NCI-H2107 treated with DMSO at 0.1 percent for 48 hours (cell line): ENCODE measurements around the gene DNAJC15.

Experiments used
- DNase-seq: peaks from one replicate; lab custom pipeline; 2025; ENCODE audit not compliant: unreplicated experiment; lab: John Stamatoyannopoulos, UW

The DNAJC15 gene

DNA sequence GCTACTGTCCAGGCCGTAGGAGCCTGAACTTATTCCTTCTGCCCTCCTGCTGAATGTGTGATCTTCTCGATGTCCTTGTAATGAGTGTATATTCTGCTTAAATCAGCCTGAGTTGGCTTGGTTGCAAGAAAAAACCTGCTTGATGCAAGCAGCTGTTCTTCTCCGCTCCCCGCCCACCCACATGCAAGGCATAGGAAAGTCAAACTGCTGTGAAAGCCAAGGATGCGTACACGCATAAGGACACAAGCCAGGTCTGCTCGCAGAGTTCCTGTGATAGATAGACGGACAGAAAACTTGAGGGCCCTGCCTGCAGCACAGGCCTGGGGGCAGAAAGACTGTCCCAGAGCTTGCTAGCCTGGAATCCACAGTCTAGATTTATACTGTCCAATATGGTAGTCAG is 101.1 kb downstream of the DNAJC15 start:
- DNase-seq = no peak

DNA sequence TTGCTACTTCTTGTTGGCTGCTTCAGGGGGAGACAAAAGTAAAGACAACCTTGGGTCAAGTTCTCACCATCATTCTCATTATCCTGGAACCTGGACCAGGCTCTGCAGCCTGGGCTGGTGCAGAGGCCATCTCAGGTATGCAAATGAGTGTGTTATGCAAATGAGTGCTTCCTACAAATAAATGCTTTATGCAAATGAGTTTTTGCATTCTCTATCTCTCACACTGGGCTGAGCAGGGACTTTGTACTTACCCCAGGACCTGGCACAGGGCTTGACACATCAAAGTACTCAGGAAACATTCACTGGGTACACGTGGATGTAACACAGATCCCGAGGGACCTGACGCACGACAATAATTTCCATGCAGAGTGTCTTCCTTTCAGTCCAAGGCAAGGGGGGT is 103.0 kb downstream of the DNAJC15 start:
- DNase-seq = no peak

DNA sequence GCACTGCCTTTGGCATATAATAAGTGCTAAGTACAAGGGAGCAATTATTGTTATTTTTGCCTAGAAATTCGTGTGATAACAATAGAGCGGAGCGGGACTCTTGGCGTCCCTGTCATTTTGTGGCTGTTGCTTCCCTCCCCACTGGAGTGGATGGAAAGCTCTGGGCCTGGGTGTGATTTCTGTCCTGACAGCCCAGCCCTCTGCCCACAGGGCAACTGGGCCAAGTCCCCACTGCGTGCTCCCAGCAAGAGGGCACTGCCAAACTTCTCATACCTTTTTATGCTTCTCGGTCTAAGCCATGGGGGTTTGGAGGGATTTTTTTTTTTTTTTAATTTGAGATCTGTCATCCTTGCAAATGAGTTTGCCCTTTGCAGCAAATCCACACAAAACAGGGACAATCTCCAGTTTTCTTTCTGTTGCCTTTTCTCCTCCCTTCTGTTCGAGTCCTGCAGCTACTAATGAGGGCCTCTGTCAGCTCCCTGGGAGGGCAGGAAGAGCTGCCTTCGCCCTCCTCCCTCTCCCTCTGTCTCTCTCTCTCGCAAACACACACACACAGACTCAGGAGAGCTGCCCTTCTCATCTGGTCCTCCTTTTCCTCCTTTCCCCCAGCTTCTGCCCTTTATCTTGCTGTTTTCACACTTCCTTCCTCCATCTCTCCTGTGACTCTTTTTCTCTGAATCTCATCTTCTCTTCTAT is 103.9 kb downstream of the DNAJC15 start:
- DNase-seq = no peak

GRCh38 chr13:43127827-43128226 is 104.4 kb downstream of the DNAJC15 start:
- no peak for DNase-seq

- no peak for DNase-seq
Measured at GRCh38 chr13:43128504-43128961, 105.1 kb downstream of the DNAJC15 start.

DNA sequence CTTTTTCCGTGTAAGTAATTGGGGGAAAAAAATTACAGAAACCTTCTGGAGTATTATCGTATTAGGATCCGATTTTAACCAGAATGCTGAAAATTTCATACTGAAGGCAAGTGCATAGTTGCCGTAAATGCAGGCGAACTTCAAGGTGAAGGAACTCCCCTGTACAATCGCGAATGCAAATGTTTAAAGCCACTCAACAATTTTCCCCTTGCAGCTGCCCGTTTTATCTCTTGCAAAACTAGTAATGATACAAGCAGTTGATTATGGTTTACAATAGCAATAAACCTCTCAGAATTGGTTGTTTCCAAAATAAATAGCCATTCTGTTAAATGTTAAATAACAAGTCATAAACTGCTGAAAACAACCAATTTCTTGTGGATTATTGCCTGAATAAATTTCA is 105.7 kb downstream of the DNAJC15 start:
- DNase-seq = no peak

- DNase-seq = no peak
Measured at GRCh38 chr13:43129511-43130110, 106.2 kb downstream of the DNAJC15 start.

DNA sequence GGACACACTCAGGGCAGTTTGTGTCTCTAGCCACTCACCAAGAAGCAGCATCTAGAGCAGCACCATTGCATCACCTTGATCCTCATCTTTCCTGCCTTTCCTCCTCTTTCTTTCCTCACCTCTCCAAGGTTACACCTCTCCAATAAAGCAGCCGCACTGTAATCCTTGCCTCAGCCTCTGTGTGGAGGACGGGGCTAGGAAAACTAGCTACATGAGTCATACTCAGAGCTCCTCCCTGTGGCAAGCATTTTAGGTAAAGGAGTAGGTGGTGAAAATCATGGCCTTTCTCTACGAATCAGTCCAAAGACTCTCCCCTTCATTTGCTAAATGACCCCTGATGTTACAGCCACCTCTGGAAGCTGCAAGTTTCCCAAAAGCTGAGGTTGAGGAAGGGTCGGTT is 108.9 kb downstream of the DNAJC15 start:
- peak; percentile 49 for DNase-seq

DNA sequence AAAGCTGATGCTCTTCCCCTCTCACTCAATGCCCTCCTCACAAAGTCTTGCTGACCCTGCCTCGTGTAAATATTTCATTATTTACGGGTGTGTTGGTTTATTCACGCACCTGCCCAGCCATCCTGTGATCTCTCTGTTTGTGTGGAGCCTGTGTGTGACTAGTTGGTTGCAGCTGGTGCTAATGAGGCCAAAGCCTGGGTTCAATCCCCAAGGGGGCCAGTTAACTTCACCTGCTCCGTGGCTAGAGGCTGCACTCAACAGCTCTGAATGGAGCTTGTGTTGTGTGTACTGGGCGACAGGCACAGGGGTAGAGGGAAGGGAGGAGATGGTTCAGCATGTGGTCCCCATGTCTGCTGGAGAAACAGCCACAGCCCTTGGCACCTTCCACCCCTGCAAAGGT is 109.5 kb downstream of the DNAJC15 start:
- DNase-seq = peak; percentile 82

DNA sequence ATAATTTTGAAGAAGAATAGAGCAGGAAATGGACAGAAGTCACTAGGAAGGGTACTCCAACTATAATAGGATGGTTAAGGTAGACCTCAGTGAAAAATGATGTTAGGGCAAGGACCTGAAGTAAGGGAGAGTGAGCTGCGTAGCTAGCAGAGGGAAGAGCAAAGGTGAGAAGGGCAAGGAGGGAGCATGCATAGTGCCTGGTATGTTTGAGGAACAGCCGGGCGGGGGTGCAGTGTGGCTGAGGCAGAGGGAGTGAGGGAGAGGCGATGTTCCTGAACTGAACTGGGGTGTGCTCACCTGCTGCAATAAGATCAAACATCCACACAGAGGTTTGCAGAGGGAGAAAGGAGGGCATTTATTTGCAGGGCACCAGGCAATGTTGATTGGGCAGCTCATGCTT is 110.4 kb downstream of the DNAJC15 start:
- DNase-seq = peak; percentile 2

- DNase-seq = peak; percentile 9
Measured at GRCh38 chr13:43134868-43135267, 111.5 kb downstream of the DNAJC15 start.

GRCh38 chr13:43135516-43135915 is 112.1 kb downstream of the DNAJC15 start:
- DNase-seq = no peak

DNA sequence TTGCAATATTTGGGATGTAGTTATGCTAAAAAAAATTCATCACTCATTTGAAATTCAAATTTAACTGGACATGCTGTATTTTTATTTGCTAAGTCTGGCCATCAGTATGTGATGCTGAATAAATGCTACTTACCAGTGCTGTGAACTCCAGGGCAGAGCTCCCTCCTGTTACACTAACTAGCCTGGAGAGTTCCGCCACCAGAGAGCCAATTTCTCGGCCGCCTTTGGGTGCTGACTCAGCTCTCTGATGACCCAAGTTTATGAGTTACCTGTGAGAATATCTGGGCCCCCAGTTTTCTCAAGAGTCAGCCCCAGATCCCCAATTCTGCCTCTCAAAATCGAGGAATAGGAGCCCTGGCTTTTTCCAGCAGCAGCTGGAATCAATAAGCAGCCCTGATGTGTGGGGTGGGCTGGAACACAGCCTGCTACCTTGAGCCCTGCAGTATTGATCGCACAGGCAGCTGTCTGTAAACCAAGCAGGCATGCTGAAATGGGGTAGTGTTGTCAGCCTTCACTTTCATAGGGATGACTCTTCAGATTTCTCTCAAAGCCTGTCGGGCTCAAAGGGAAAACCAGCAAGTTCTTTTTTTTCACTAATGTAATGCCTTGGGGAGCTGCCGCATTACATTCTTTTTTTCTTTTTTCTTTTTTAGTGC is 113.7 kb downstream of the DNAJC15 start:
- DNase-seq = no peak

DNA sequence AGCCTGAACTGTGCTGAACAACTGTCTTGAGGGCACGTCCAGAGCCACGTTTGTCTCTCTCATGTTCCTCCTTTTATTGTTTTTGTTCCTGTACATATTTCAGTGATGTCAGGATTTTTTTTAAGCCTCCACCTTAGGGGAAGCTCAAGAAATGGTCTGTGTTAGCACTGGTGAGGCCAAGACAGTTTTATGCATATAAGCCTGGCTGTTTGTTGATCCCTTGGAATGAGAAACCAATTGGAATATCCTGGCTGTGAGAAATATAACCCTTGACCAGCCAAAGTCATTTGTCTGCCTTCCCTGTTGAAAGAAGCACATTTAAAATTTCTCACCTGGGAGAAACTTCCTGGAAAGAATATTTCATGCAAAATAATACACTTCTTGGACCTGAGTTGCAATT is 115.8 kb downstream of the DNAJC15 start:
- no peak for DNase-seq

GRCh38 chr13:43139921-43140320 is 116.5 kb downstream of the DNAJC15 start:
- no peak for DNase-seq

- DNase-seq = no peak
Measured at GRCh38 chr13:43140985-43141384, 117.6 kb downstream of the DNAJC15 start.

DNA sequence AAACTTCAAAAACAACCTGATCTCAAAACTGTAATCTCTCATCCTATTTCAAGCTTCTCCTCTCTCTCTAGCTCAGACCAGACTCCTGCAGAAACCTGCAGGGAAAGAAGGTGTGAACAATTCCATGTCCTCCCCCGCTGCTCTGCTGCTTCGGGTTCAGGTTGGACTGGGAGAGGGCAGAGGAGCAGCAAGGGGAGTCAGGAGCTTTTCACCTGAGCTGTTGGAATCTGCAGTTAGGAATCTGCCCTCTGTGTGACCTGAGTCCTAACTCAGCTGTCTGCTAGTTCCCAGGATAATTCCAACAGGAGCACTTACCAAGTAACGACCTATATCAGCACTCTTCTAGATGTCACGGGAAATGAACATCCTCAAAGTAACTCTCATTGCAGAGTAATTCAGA is 118.3 kb downstream of the DNAJC15 start:
- DNase-seq = no peak

DNA sequence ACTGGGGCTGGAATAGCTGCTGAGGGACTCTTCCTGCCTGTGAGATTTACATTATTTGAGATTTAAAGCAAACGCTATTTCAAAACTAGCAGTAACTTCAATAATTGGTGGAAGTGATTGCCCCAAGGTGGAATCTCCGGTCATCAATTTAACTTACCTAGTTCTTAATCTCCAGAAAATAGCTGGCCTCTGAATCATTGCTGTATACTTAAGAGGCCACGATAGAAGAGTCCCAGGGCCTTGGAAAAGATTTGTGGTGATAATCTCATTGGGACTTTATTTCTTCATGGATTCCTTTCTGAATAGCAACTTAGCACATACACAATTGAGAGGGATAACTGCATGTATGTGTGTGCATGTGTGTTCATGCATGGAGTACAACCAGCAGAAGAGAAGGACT is 120.2 kb downstream of the DNAJC15 start:
- DNase-seq = no peak

DNA sequence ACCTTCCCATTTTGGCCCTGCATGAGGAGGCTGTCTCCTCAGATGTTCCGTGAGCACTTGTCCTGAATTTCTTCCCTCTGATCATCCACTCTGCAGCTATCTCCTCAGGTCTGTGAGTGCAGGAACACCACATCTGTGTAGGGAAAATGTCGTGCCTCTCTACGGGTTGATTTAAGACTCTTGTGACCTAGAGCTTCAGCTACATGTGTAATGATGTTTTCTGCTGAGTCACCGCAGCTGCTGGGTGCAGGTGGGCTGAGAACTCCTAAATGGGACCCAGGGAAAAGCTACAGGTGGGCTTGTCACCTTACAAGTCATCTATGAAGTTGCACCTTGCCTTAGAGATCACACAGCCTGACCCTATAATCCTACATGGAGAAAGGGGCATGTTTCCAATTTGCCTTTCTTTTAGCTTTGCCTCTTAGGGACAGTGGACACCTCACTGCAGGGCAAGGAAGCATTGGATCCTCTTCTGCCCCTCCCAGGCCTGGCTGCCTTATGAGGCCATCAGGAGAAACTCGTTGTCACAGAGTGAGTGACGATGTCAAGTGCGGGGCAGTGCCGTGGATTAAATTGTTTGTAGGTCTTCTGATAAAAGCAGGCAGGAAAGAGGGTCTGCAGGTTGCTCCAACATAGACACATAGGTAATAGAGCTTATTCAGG is 122.3 kb downstream of the DNAJC15 start:
- no peak for DNase-seq

GRCh38 chr13:43146400-43146799 is 123.0 kb downstream of the DNAJC15 start:
- DNase-seq = no peak

DNA sequence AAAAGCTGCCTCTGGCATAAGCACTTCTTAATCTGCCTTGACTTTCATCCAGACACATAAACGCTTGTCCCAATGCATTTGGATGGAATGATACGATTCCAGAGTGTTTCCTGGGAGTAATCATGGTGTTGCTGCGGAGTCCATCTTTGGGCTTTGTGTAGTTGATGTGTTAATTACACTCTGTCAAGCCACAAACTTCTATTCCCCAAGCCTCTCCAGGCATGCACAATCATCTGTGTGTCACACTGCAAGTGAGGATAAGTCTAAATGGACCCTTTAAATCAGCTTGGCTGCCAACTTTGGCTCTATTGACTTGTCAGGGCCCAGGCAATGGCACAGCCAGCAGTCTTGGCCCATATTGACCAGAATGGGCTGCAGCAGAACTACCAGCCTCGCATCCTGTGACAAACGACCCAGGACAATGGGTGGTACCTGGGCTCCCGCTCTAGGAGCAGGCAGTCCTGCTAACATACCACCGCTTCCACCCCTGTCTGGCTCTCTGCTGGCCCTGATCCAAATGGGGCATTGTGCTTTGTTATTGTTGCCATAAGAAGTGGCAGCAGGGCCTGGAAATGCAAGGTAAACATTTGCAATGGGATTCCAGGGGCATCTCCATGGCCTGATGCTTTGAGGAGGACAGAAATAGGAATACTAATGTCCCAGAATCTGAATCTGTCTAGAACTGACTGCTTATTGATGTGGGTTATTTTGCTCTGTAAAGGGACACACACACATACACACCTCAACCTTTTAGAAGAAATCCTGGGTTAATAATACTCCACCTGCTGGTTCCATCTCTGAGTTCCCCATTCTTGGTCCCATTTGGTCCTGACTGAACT is 127.2 kb downstream of the DNAJC15 start:
- DNase-seq = no peak
